Measurements from ENCODE around the gene CERCAM. TPM values are rescaled to one million over a fixed set of nuclear protein-coding genes. Genes with fewer than 3 reads are reported as not detected.
"Not testable (repeated sequence)": the region's sequence is repeated elsewhere in the genome, so short reads cannot be mapped to it uniquely, and the experiment has no call there.

The CERCAM gene
- total and polyA plus RNA-seq, 8 donors: 5.5 to 22.8 (median 12.5) TPM

DNA sequence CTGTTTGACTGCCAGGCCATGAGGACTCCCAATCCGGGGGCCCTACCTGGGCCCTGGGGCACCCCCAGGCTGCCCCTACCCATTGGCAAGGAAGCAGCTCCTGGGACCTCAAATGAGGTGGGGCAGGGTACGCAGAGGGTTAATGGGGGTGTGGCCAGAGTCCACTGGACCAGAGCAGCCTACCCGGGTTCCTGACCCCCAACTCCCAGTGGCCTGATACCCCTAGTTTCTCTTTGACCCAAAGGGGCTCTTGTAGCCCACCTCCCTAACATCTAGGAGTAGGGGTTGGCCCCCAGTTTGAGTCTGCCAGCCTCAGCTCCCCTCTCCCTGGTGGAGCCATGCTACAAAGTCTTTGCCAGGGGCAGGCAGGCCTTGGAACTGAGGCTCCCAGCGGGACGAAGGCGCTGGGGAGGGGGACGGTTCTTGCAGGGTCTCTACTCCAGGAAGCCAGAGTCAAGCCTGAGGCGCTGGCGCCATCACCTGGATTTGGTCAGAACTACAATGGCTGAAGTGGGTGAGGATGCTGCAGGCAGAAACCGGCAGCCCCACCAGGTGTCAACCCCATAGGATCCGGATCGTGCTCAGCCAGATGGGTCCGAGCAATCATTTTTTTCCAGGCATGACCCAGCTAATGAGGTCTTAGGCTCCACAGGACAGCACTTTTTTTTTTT, 8.4 kb upstream of the CERCAM start:
- H3K36me3 ChIP-seq: no peaks in the 10 kb centered on the region
- no peak overlapping the region for H3K4me3 ChIP-seq
- TF ChIP-seq, protein P1, sequence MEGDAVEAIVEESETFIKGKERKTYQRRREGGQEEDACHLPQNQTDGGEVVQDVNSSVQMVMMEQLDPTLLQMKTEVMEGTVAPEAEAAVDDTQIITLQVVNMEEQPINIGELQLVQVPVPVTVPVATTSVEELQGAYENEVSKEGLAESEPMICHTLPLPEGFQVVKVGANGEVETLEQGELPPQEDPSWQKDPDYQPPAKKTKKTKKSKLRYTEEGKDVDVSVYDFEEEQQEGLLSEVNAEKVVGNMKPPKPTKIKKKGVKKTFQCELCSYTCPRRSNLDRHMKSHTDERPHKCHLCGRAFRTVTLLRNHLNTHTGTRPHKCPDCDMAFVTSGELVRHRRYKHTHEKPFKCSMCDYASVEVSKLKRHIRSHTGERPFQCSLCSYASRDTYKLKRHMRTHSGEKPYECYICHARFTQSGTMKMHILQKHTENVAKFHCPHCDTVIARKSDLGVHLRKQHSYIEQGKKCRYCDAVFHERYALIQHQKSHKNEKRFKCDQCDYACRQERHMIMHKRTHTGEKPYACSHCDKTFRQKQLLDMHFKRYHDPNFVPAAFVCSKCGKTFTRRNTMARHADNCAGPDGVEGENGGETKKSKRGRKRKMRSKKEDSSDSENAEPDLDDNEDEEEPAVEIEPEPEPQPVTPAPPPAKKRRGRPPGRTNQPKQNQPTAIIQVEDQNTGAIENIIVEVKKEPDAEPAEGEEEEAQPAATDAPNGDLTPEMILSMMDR (IDR thresholded peaks at IDR 0.05): peak in 5 of 7 experiments; percentile 10 to 36 (median 30)
- no peak for TF ChIP-seq EP300 (IDR thresholded peaks at IDR 0.05)
- no peaks in the 10 kb centered on the region for H3K4me1 ChIP-seq
- intact Hi-C loops (cut with DNase I; ENCODE audit: low total_unique reads): no loop called here
- DNase-seq: peak; percentile 44 to 75
- no peak overlapping the region for H3K27ac ChIP-seq
- H3K27me3 ChIP-seq: peaks cover 0 to 89% (median 32%) of the 10 kb centered on the region in 3 donors
- WGBS, 5 donors: 11 to 24% (median 16%) methylated on average over 8 to 13 of the region's 13 CpGs
- no peaks in the 10 kb centered on the region for H3K9me3 ChIP-seq

DNA sequence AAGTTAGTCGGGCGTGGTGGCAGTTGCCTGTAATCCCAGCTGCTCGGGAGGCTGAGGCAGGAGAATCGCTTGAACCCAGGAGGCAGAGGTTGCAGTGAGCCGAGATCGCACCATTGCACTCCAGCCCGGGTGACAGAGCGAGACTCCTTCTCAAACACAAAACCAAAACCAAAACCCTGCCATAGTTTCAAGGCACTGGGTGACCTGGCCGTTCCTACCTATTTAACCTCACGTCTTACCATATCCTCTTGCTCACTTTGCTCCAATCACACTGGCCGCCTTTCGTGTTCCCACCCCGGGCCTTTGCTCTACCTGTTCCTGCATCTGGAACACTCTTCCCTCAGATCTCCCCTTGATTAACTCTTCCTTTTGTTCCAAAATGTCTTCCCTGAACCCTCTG, 6.9 kb upstream of the CERCAM start:
- intact Hi-C loops (cut with DNase I; ENCODE audit: low total_unique reads): not testable (repeated sequence)

DNA sequence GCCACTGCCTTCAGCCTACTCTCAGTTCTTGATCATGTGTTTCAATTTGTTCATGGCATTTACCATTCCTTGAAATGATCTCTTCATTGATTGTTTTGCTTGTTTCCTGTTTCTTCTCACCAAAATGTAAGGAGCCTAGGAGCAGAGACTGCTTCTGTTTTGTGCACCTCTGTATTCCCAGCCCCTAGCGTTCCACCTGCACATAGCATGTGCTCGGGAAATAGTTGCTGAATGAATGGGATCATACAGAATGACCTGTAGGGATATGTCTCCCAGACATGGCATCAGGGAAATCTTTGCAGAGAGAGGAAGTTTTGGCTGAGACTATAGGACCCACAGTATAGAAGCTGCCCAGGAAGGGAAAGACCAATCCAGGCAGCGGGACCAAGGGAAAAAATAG, 6.2 kb upstream of the CERCAM start:
- WGBS, 5 donors: 55 to 68% (median 63%) methylated on average over 3 of the region's 3 CpGs
- no peaks in the 10 kb centered on the region for H3K36me3 ChIP-seq
- H3K4me1 ChIP-seq: peaks cover 6 to 9% (median 8%) of the 10 kb centered on the region in 4 donors
- no peaks in the 10 kb centered on the region for H3K9me3 ChIP-seq
- H3K4me3 ChIP-seq: no peak overlapping the region
- intact Hi-C loops (cut with DNase I; ENCODE audit: low total_unique reads): no loop called here
- TF ChIP-seq, protein P1 (IDR thresholded peaks at IDR 0.05): no peak
- TF ChIP-seq EP300 (IDR thresholded peaks at IDR 0.05): no peak
- TF ChIP-seq POLR2AphosphoS5 (IDR thresholded peaks at IDR 0.05): no peak
- no peak for TF ChIP-seq POLR2A (IDR thresholded peaks at IDR 0.05)
- DNase-seq: no peak
- peaks cover 0 to 88% (median 35%) of the 10 kb centered on the region in 3 donors for H3K27me3 ChIP-seq
- no peak overlapping the region for H3K27ac ChIP-seq

More for the DNA sequence above, 6.9 kb upstream of the CERCAM start:
- peaks cover 0 to 88% (median 31%) of the 10 kb centered on the region in 3 donors for H3K27me3 ChIP-seq
- not testable (repeated sequence) for H3K4me3 ChIP-seq, H3K9me3 ChIP-seq, H3K4me1 ChIP-seq, DNase-seq, H3K36me3 ChIP-seq, H3K27ac ChIP-seq
- WGBS, 5 donors: 84 to 91% (median 87%) methylated on average over 13 of the region's 13 CpGs

DNA sequence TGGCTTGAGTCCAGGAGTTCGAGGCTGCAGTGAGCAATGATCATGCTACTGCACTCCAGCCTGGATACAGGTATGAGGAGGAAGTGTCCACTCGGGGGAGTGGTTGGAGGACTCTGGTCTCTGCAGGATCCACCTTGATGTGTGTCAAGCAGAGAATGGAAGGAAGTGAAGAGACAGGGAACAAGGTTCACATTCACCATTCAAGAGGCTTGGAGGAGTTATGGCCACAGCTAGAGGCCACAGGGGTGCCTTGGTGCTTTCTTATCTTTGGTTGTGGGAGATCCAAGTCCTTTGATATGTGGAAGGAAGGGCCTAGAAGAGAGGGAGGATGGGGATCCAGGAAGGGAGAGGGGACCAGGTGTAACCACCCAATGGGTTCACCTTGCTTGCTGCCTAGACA, 5.4 kb upstream of the CERCAM start:
- Histone ChIP-seq H3K36me3 (no peaks in the 10 kb centered on the region), H3K4me1 (peaks cover 13 to 16% (median 15%) of the 10 kb centered on the region in 4 donors), H3K27ac (no peak overlapping the region), H3K27me3 (peaks cover 0 to 88% (median 35%) of the 10 kb centered on the region in 3 donors), H3K9me3 (no peaks in the 10 kb centered on the region), H3K4me3 (no peak overlapping the region)
- no peak for DNase-seq
- TF ChIP-seq POLR2A (IDR thresholded peaks at IDR 0.05) (no peak), POLR2AphosphoS5 (IDR thresholded peaks at IDR 0.05) (no peak), EP300 (IDR thresholded peaks at IDR 0.05) (no peak)
- TF ChIP-seq, protein P1 (IDR thresholded peaks at IDR 0.05): no peak
- intact Hi-C loops (cut with DNase I; ENCODE audit: low total_unique reads): no loop called here
- WGBS, 5 donors: 72 to 92% (median 83%) methylated on average over 2 of the region's 2 CpGs

DNA sequence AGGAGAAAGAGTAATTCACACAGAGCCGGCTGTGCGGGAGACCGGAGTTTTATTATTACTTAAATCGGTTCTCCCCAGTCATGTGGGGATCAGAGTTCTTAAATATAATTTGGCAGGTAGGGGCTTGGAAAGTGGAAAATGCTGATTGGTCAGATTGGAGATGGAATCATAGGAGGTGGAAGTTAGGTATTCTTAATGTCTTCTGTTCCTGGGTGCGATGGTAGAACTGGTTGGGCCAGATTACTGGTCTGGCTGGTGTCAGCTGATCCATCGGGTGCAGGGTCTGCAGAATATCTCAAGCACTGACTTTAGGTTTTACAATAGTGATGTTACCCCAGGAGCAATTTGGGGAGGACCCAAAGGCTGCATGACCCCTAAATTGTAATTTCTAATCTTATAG, 4.6 kb upstream of the CERCAM start:
- intact Hi-C loops (cut with DNase I; ENCODE audit: low total_unique reads): no loop called here
- H3K4me1 ChIP-seq: peaks cover 13 to 21% (median 19%) of the 10 kb centered on the region in 4 donors
- H3K27me3 ChIP-seq: peaks cover 0 to 88% (median 35%) of the 10 kb centered on the region in 3 donors
- no peaks in the 10 kb centered on the region for H3K9me3 ChIP-seq
- no peaks in the 10 kb centered on the region for H3K36me3 ChIP-seq
- TF ChIP-seq EP300 (IDR thresholded peaks at IDR 0.05): no peak
- TF ChIP-seq POLR2A (IDR thresholded peaks at IDR 0.05): no peak
- TF ChIP-seq, protein P1 (IDR thresholded peaks at IDR 0.05): no peak
- TF ChIP-seq POLR2AphosphoS5 (IDR thresholded peaks at IDR 0.05): no peak
- H3K4me3 ChIP-seq: no peak overlapping the region
- WGBS, 5 donors: 33 to 56% (median 44%) methylated on average over 6 of the region's 6 CpGs
- DNase-seq: peak in 1 of 2 donors; percentile 59
- H3K27ac ChIP-seq: no peak overlapping the region

Measured in stomach (tissue), 9 donors.